NCI-H2029 treated with DMSO at 0.1 percent for 48 hours (cell line): ENCODE results near the gene SAP30BP.

Experiments
- DNase-seq: peaks from one replicate; lab custom pipeline; 2025; lab: John Stamatoyannopoulos, UW

Gene SAP30BP

DNA sequence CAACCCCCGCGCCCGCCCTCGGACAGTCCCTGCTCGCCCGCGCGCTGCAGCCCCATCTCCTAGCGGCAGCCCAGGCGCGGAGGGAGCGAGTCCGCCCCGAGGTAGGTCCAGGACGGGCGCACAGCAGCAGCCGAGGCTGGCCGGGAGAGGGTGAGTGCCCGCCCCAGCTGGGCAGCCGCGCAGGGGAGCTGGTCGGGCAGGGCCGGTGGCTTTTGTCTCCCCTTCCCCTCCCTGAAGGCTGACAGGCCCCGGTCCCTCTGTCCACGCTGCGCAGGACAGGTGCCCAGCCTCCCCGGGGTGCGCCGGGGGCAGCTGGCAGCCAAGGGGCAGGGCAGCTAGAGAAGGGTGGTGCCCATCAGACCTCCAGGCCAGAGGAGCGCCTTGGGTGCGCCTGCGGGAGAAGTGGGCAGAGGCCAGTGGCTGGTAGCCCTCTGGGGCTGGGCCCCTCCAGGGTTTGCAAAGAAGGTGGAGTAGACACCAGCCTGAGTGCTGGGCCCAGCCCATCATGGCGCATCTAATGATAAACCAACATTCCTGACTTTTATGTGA, 54.4 kb downstream of the SAP30BP start:
- no peak for DNase-seq

DNA sequence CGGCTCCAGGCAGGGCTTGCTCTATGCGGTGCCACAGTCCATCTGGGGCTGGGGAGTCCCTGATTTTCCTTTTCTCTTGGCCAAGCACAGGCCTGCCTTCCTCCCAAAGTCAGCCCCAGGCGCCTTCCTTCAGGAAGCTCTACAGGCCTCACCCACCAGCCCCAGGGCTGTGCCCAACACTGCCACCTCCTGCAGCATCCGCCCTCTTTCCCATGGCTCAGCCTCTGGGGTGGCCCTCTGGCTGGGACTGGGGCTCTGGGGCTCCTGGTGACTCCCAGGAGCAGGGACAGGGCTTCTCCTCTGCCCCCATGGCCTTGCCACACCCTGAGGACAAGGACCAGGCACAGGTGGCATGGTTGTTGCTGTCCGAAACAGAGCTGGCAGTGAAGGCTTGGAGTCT, 54.9 kb downstream of the SAP30BP start:
- DNase-seq = no peak

DNA sequence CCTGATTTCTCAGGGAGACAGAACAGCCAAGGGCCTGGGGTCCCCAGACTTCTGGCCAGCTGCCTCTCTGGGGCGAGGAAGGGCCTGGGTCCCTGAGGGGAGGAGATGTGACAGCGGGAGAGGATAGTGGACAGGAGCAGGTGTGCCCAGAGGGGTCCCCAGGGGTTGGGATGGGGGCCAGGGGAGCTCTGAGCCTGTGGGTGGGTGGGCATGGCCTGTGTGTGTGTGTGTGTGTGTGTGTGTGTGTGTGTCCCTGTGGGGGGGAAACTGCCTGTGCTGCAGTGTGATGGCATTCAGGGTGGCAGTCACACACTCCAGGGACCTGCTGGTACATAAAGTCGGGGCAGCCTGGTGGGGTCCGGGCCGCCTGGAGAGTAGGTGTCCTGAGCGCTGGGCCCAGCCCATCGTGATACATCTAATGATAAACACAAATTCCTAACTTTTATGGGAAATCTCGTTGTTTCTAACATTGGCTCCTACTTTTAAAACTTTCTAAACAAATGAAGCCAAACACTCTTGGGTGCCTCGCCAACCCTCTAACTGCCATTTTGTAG, 55.5 kb downstream of the SAP30BP start:
- no peak for DNase-seq

DNA sequence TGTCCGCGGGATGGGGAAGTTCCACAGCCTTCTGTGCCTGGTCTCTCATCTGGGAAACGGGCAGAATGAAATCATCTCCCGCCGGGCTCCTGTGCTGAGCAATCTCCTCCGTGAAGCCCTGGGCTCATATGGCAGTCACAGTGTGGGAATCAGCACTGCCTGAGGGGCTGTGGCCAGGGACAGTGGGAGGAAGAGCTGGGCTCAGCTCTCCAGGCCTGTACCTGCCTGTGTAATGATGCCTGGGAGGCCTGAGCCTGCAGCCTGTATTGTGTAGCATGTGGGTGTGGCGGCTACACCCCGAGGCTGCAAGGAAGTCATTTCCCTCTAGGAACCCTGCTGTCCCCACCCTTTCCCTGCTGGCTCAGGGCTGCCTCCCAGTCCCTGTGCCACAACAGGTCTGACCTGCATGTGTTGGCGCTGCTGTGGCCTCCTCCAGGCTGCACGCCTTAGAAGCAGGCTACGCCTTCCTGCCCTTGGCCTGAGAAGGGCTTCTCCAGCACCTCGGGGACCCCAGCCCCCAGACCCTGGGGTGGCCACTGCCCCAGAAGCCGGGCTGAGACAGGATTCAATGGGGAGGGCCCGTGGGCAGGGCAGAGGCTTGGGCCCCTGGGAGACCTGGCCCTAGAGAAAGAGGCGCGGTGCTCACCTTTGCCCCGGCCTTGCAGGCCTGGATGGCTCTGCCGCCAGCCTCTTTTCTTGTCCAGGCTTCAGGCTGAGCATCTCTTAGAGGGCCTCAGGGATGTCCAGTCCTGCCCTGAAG, 56.2 kb downstream of the SAP30BP start:
- no peak for DNase-seq

DNA sequence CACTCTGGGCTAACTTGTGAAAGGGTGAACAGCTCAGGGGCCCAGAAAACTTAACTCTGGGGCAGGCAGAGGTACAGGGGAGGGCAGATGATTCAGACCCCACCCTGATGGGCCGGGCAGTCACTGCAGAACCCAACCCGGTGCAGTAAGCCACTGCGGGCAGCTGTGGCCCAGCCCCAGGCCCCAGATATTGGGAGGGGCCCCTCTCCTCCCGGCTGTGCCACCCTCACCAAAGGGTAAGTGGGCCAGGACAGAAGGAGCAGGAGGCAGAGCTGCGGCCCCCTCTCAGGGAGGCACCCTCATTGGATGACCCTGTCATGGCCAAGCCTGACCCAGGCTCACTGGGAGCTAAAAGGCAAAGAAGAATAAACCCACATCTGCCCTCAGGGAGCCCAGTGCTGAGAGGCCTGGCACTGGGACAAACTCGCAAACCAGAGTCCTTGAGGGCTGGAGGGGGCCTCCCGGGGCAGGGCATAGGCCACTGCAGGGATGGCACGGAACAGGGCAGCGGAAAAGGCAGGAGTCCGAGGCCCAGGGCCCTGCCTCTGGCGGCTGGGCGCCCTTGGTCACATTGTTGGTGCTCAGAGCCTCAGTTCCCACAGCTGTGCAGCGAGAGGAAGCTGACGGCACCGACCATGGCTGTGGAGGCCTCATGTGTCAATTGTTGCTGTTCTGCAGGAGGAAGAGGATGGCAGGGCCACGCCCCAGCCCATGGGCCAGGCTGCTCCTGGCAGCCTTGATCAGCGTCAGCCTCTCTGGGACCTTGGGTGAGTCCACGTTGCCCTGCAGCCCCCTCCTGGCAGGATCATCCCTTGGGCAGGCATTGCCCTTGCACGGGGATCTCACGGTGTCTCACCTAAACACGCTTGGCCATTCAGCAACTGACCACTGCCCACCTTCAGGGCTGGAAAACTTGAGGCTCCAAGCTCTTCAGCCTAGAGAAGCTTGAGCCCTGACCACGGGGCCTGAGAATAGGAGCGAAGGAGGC, 57.2 kb downstream of the SAP30BP start:
- DNase-seq = no peak

DNA sequence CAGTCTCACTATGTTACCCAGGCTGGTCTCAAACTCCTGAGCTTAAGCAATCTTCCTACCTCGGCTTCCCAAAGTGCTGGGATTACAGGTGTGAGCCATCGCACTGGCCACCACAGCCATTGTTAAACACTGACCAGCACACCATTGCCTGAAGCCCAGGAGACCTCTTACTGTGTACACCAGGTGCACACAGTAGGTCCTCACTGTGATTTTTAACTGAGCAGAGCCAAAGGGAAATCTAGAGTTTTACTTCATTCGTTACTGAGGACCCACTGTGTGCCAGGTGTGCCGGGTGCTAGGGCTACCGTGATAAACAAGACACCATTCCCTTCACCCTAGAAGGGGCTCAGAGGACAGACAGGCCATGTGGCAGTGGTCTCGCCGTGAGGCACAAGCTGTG, 58.4 kb downstream of the SAP30BP start:
- no peak for DNase-seq

DNA sequence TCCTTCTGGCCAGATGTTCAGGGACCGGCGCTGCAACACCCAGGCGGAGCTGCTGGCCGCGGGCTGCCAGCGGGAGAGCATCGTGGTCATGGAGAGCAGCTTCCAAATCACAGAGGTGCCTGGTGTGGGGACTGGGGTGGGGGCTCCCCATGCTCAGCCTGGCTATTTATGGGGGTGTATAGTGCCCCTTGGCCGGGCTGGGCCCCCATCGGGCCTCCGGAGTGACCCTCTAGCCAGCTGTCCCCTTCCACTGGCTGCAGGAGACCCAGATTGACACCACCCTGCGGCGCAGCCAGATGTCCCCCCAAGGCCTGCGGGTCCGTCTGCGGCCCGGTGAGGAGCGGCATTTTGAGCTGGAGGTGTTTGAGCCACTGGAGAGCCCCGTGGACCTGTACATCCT, 60.3 kb downstream of the SAP30BP start:
- no peak for DNase-seq

DNA sequence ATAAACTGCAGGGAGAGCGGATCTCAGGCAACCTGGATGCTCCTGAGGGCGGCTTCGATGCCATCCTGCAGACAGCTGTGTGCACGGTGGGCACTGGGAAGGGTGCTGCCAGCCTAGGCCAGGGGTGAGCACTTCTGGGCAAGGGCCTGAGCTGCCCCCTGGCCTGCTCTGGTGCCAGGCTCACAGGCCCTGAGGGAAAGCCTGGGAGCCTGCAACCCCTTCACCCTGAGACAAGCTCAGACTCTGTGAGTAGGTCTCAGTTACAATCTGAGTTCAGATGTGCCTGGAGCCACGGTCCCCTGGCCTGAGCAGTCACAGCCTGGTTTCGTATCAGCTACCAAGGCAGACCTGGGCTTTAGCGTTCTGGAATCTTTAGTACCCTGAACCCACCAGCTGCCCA, 62.2 kb downstream of the SAP30BP start:
- DNase-seq = no peak

DNA sequence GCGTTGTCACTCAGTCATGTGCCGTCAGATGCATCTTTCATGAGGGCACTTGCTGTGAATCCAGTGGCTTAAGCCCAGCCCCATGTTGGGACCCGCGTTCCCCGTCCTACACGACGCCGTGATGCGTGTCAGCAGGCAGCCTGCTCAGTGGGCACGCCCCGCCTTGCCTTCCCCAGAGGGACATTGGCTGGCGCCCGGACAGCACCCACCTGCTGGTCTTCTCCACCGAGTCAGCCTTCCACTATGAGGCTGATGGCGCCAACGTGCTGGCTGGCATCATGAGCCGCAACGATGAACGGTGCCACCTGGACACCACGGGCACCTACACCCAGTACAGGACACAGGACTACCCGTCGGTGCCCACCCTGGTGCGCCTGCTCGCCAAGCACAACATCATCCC, 62.9 kb downstream of the SAP30BP start:
- no peak for DNase-seq

DNA sequence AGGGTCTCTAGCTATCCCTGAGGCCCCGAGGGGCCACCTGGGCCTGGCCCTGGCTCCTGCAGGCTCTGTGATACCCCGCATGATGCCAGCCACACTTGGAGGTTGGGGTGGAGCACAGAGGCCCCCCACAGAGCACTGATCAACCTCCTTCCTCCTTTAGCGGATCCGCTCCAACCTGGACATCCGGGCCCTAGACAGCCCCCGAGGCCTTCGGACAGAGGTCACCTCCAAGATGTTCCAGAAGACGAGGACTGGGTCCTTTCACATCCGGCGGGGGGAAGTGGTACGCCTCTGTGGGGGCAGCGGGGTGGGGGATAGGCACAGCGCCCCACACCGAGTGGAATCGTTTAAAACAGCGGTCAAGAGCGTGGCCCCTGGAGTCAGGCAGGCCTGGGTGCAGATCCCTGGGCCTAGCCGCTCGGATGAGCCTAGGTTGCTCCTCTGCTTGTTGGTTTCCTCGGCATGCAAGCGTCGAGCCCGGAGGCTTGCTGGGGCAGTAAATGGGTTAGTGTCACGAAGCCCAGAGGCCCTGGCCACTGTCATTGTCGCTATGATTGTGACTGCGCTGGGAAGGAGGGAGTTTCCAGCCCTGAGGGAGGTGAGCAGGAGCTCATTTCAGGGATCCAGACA, 64.1 kb downstream of the SAP30BP start:
- no peak for DNase-seq

DNA sequence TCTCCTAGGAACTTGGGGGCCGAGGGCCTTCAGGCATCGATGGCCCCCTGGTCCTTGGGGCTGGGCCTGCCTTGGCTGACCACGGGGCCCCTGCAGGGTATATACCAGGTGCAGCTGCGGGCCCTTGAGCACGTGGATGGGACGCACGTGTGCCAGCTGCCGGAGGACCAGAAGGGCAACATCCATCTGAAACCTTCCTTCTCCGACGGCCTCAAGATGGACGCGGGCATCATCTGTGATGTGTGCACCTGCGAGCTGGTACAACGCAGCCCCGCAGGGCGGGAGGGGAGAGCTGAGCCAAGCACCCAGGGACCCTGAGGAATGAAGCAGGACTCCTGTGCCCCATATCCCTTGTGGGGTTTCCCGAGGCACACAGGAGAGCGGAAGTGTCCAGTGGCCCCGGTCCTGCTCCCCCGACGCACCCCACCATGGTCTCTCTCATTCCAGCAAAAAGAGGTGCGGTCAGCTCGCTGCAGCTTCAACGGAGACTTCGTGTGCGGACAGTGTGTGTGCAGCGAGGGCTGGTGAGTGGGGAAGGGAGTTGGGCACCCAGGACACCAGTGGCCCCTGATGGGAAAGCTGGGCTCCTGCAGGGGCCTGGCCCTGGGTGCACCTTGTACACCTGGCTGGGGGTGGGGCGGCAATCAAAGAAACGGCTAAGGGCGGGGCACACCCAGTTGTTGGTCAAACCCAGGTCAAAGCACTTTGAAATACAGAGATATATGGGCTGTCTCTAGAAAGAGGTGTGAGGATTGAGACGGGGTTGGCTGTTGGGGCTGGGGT, 64.8 kb downstream of the SAP30BP start:
- DNase-seq = no peak

DNA sequence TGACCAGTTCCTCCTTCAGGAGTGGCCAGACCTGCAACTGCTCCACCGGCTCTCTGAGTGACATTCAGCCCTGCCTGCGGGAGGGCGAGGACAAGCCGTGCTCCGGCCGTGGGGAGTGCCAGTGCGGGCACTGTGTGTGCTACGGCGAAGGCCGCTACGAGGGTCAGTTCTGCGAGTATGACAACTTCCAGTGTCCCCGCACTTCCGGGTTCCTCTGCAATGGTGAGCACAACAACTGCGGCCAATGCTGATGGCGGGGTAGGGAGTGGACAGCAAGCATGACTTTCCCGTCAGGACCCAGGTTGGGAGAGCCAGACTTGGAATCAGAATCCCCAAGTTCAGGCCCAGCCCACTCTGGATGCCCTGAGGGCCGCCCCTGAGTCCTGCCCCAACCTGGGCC, 66.3 kb downstream of the SAP30BP start:
- no peak for DNase-seq

DNA sequence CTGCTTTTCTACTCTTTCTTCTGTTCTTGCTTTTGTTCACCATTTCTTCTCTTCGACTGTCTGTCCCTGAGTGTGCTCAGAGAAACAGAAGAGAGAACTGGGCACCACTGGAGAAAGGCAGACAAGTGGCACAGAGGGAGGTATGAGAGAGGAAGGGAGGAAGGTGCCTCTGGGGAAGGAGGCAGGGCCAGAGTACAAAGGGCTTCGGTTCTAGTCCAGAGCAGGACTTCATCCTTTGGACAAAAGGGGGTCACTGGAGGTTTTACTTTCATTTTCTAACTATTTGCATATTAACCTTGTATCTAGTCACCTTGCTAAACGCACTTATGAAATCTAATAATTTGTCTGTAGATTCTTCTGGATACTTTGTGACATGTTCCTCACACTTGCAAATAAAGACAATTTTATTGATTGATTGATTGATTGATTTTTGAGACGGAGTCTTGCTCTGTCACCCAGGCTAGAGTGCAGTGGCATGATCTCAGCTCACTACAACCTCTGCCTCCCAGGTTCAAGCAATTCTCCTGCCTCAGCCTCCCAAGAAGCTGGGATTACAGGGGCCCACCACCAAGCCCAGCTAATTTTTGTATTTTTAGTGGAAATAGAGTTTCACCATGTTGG, 67.6 kb downstream of the SAP30BP start:
- no peak for DNase-seq

DNA sequence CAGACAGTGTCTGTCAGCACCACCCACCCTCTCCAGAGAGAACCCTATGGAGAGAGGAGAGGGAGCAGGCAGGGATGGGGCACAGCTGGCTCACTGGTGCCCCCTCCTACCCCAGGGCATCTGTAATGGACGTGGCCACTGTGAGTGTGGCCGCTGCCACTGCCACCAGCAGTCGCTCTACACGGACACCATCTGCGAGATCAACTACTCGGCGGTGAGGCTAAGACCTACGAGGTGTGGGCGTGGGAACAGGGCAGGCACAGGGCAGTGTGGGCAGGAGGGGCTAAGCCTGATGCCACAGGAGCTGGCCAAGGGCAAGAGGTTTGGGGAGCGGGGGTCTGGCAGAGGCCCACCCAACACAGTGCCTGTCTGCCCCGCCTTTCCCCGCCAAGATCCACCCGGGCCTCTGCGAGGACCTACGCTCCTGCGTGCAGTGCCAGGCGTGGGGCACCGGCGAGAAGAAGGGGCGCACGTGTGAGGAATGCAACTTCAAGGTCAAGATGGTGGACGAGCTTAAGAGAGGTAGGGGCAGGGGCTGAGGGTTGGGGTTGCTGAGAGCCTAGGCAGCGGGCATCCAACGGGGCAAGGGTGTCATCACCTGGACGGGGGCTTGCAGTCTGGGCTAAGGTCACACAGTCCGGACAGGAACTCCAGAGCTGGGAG, 69.2 kb downstream of the SAP30BP start:
- DNase-seq = no peak

DNA sequence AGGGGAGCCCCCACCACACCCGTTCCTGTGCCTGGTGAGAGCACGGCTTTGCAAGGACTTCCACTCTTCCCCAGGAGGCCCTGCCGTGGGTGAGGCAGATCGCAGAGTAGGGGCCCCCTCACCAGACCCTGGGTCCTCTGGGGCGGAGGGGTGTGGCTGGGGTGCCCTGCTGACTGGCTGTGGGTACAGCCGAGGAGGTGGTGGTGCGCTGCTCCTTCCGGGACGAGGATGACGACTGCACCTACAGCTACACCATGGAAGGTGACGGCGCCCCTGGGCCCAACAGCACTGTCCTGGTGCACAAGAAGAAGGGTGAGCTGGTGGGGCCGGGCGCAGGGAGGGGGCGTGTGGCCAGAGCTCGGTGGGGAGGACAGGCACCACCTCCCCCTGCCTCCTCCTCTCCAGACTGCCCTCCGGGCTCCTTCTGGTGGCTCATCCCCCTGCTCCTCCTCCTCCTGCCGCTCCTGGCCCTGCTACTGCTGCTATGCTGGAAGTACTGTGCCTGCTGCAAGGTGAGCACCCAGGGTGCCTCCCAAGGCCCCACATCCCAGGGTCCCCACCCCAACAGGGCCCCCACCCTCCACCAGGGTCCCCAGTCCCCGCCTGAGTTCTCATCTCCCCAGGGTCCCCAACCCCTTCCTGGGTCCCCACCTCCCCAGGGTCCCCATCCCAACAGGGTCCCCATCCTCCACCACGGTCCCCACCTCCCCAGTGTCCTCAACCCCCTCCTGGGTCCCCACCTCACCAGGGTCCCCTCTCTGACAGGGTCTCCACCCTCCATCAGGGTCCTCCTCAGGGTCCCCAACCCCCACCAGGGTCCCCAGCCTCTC, 70.2 kb downstream of the SAP30BP start:
- no peak for DNase-seq

DNA sequence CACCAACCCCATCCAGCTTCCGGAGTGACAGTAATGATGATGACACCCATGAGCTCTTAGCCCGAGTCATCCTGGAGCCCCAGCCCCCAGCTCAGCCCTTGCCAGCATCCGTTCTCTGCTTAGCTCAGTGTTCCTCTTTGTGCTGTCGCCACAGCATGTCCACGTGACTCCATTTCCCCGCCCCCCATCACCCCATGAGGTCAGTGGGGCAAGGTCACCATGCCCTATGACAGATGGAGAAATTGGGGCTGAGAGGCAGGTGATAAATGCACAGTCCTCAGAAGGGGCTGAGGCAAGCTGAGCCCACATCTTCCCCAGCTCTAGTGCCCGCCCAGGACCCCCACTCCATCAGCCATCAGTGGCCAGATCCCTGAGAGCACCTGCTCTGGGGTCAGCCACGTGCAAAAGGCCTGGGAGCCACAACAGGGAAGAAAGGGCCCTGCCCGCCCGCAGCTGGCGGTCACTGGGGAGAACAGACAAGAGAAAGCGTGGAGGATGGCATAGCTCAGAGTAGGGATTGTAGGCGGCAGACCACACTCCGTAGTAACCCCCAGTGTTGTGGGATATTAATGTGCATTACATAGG, 71.2 kb downstream of the SAP30BP start:
- DNase-seq = no peak

DNA sequence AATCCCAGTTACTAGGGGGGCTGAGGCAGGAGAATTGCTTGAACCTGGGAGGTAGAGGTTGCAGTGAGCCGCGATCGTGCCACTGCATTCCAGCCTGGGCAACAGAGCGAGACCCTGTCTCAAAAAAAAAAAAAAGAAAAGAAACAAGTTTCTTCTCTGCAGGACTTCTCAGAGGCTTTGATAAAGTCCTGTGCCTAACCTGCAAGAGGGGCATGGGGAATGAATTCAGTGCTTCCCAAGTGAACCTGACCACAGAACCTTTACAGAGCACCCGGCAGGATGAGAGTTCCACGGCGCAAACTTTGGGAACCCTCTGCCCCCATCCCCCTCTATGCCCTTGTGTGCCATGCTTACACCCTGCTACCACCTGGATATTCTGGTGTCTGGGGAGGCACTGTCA, 72.0 kb downstream of the SAP30BP start:
- DNase-seq = no peak

DNA sequence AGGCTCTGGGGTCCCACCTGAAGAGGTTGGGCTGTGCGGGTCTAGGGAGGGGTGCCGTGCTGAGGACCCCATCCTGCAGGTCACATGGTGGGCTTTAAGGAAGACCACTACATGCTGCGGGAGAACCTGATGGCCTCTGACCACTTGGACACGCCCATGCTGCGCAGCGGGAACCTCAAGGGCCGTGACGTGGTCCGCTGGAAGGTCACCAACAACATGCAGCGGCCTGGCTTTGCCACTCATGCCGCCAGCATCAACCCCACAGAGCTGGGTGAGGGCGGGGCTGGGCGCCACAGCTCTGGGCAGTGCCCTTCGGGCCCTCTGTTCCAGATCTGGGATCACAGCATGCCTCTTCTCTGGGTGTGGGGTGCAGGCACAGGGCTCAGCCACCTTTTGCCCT, 72.7 kb downstream of the SAP30BP start:
- DNase-seq = no peak

DNA sequence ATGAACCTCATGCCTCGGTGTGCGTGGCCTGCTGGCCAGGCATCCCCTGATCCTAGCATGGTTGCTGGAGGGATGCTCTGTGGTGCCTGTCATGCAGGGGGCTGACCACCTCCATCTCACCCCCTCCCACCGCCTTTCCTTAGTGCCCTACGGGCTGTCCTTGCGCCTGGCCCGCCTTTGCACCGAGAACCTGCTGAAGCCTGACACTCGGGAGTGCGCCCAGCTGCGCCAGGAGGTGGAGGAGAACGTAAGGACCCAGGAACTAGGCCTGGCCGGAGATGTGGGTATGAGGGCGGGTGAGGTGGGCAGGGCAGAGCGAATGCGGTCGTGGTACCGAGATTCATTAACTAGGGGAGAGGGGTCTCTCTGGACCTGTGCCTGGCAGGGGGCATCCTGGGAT, 73.1 kb downstream of the SAP30BP start:
- DNase-seq = no peak
